Measurements from ENCODE around the gene POLR1A. TPM values are rescaled to one million over a fixed set of nuclear protein-coding genes. Genes with fewer than 3 reads are reported as not detected.

The POLR1A gene
- total RNA-seq, 1 donor: 33.7 TPM

GRCh38 chr2:86031606-86032005 is 74.1 kb downstream of the POLR1A start:
- no peak for TF ChIP-seq CTCF (IDR thresholded peaks at IDR 0.05; ENCODE audit: insufficient read depth, low read depth, low read length)
- no peak for DNase-seq (ENCODE audit: low read depth)
- no peak overlapping the region for H3K4me3 ChIP-seq (ENCODE audit: low read depth, low read length)

- DNase-seq (ENCODE audit: low read depth): no peak
- TF ChIP-seq CTCF (IDR thresholded peaks at IDR 0.05; ENCODE audit: insufficient read depth, low read depth, low read length): no peak
- no peak overlapping the region for H3K4me3 ChIP-seq (ENCODE audit: low read depth, low read length)
Observed at GRCh38 chr2:86031151-86031550, 74.5 kb downstream of the POLR1A start.

GRCh38 chr2:86029873-86030272 is 75.8 kb downstream of the POLR1A start:
- TF ChIP-seq CTCF (IDR thresholded peaks at IDR 0.05; ENCODE audit: insufficient read depth, low read depth, low read length): no peak
- DNase-seq (ENCODE audit: low read depth): no peak
- H3K4me3 ChIP-seq (ENCODE audit: low read depth, low read length): no peak overlapping the region

GRCh38 chr2:86028766-86029381 is 76.8 kb downstream of the POLR1A start:
- no peak overlapping the region for H3K4me3 ChIP-seq (ENCODE audit: low read depth, low read length)
- TF ChIP-seq CTCF (IDR thresholded peaks at IDR 0.05; ENCODE audit: insufficient read depth, low read depth, low read length): no peak
- no peak for DNase-seq (ENCODE audit: low read depth)

- no peak for DNase-seq (ENCODE audit: low read depth)
- TF ChIP-seq CTCF (IDR thresholded peaks at IDR 0.05; ENCODE audit: insufficient read depth, low read depth, low read length): no peak
- H3K4me3 ChIP-seq (ENCODE audit: low read depth, low read length): no peak overlapping the region
Observed at GRCh38 chr2:86027922-86028765, 77.5 kb downstream of the POLR1A start.

GRCh38 chr2:86027196-86027921 is 78.3 kb downstream of the POLR1A start:
- H3K4me3 ChIP-seq (ENCODE audit: low read depth, low read length): no peak overlapping the region
- no peak for DNase-seq (ENCODE audit: low read depth)
- TF ChIP-seq CTCF (IDR thresholded peaks at IDR 0.05; ENCODE audit: insufficient read depth, low read depth, low read length): no peak

Measured in fibroblast of villous mesenchyme (primary cell).